GM15510 (cell line): ENCODE results near the gene SRRM2.

ENCODE experiments used
- POLR2A ChIP-seq: IDR thresholded peaks from 3 replicates; pipeline ENCODE4 v1.6.1; 2011; ENCODE audit warnings: borderline replicate concordance; ENCODE audit not compliant: insufficient read length; ENCODE audit errors: extremely low read depth

SRRM2 gene

GRCh38 chr16:2804728-2805127 lies 52.3 kb downstream of the SRRM2 start:
- TF ChIP-seq POLR2A: no peak

- no peak for TF ChIP-seq POLR2A
Observed at GRCh38 chr16:2806286-2806685, 53.8 kb downstream of the SRRM2 start.

GRCh38 chr16:2808181-2808580 lies 55.7 kb downstream of the SRRM2 start:
- TF ChIP-seq POLR2A: no peak

GRCh38 chr16:2809149-2809760 lies 56.8 kb downstream of the SRRM2 start:
- no peak for TF ChIP-seq POLR2A

GRCh38 chr16:2810651-2811050 lies 58.2 kb downstream of the SRRM2 start:
- no peak for TF ChIP-seq POLR2A

GRCh38 chr16:2811703-2812471 lies 59.4 kb downstream of the SRRM2 start:
- no peak for TF ChIP-seq POLR2A

GRCh38 chr16:2813771-2814221 lies 61.4 kb downstream of the SRRM2 start:
- no peak for TF ChIP-seq POLR2A

GRCh38 chr16:2814551-2815298 lies 62.3 kb downstream of the SRRM2 start:
- TF ChIP-seq POLR2A: no peak

GRCh38 chr16:2815299-2815771 lies 62.9 kb downstream of the SRRM2 start:
- no peak for TF ChIP-seq POLR2A

- TF ChIP-seq POLR2A: no peak
Observed at GRCh38 chr16:2816751-2817339, 64.4 kb downstream of the SRRM2 start, which contains the start of gene PRSS21. PRSS21 (plus strand) TSS chr16:2817237; CDS start chr16:2817269, 32 bp downstream.

GRCh38 chr16:2817340-2818271 lies 65.2 kb downstream of the SRRM2 start:
- no peak for TF ChIP-seq POLR2A

- TF ChIP-seq POLR2A: no peak
Observed at GRCh38 chr16:2818272-2818876, 65.9 kb downstream of the SRRM2 start.

- no peak for TF ChIP-seq POLR2A
Observed at GRCh38 chr16:2819179-2819938, 66.9 kb downstream of the SRRM2 start.
